Choroid plexus epithelial cell (primary cell): ENCODE measurements around the gene RABEPK.
"Not testable (repeated sequence)": the region's sequence is repeated elsewhere in the genome, so short reads cannot be mapped to it uniquely, and the experiment has no call there.

Experiments used
- DNase-seq: peaks from one replicate; pipeline ENCODE4 v3.0.0-alpha.2; 2010; ENCODE audit warnings: low read depth
- H3K4me3 ChIP-seq: 2 replicates; pipeline ENCODE4 v1.5.1; 2011; ENCODE audit warnings: low read depth, mild to moderate bottlenecking, control low read depth, low read length, moderate library complexity
- TF ChIP-seq, protein P1 (sequence below): conservative IDR thresholded peaks from 2 replicates; pipeline ENCODE4 v1.5.1; 2011; ENCODE audit warnings: low read depth, mild to moderate bottlenecking, control low read depth, inconsistent platforms, low read length, moderate library complexity

Gene RABEPK

GRCh38 chr9:125258160-125258785 lies 57.9 kb downstream of the RABEPK start:
- DNase-seq = no peak
- no peak overlapping the region for H3K4me3 ChIP-seq

GRCh38 chr9:125258832-125259534 lies 58.6 kb downstream of the RABEPK start:
- TF ChIP-seq, protein P1, sequence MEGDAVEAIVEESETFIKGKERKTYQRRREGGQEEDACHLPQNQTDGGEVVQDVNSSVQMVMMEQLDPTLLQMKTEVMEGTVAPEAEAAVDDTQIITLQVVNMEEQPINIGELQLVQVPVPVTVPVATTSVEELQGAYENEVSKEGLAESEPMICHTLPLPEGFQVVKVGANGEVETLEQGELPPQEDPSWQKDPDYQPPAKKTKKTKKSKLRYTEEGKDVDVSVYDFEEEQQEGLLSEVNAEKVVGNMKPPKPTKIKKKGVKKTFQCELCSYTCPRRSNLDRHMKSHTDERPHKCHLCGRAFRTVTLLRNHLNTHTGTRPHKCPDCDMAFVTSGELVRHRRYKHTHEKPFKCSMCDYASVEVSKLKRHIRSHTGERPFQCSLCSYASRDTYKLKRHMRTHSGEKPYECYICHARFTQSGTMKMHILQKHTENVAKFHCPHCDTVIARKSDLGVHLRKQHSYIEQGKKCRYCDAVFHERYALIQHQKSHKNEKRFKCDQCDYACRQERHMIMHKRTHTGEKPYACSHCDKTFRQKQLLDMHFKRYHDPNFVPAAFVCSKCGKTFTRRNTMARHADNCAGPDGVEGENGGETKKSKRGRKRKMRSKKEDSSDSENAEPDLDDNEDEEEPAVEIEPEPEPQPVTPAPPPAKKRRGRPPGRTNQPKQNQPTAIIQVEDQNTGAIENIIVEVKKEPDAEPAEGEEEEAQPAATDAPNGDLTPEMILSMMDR = no peak
- no peak for DNase-seq
- no peak overlapping the region for H3K4me3 ChIP-seq

More at GRCh38 chr9:125258160-125258785, 57.9 kb downstream of the RABEPK start:
- TF ChIP-seq, protein P1 = no peak

GRCh38 chr9:125260561-125260960 lies 60.2 kb downstream of the RABEPK start:
- DNase-seq = peak; percentile 83
- H3K4me3 ChIP-seq = no peak overlapping the region
- TF ChIP-seq, protein P1 = peak; percentile 15

DNA sequence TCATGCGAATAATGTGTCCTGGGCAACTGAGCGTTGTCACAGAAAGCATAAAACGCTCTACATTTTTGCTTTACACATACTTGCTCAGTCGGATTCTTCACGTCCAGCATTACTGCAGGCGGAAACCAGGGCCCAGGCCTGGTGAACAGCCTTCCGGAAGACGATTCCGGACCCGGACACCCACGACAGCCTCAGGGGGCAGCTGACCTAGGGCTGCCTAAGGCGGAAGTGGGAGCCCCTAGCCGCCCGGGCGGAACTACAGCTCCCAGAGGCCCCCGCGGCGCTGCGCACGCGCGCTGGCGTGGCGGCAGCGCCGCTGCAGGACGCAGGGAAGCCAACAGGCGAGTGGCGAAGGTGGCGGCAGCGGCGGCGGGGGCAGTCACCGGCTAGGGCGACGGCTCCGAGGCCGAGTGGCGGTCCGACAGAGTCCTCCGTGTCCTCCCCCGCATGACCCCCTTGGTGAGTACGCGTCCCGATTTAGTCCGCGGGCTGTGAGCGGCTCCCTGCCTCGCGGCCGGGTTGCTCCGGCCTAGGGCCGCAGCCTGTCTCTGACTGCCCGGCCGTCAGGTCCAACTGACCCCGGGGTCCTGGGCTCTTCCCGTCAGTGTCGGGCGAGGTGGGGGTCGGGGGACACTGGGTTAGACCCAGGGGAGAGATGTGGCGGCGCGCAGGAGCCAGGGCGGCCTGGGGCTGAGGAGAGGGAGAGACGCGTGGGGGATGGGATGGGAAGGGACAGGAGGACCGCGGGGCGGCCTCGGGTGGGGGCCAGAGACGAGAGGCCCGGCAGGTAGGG lies 61.4 kb downstream of the RABEPK start, which contains the start of gene GAPVD1:
GAPVD1 (plus strand) TSS at position 326 of the 793 bp plus-strand sequence. CDS start 37,096 bp downstream, outside the sequence.
- TF ChIP-seq, protein P1 = peak; percentile 13
- peak within 1 kb of the TSS; percentile 94 for H3K4me3 ChIP-seq
- peak; percentile 79 for DNase-seq

GRCh38 chr9:125262294-125262991 lies 62.1 kb downstream of the RABEPK start:
- DNase-seq = peak; percentile 39
- TF ChIP-seq, protein P1 = no peak
- peak overlapping the region; percentile 94 for H3K4me3 ChIP-seq

- H3K4me3 ChIP-seq = not testable (repeated sequence)
Observed at GRCh38 chr9:125264068-125264467, 63.7 kb downstream of the RABEPK start.

GRCh38 chr9:125268394-125269013 lies 68.2 kb downstream of the RABEPK start:
- TF ChIP-seq, protein P1 = no peak
- no peak for DNase-seq
- H3K4me3 ChIP-seq = no peak overlapping the region

More at GRCh38 chr9:125264068-125264467, 63.7 kb downstream of the RABEPK start:
- DNase-seq = not testable (repeated sequence)
